HG03039 (cell line): Measurements from ENCODE around the gene SDHB.

ENCODE experiments used
- ATAC-seq: cut with Tn5 transposase; IDR thresholded peaks from one replicate; pipeline ENCODE4 v1.9.1; 2021; ENCODE audit warnings: mild to moderate bottlenecking, moderate library complexity; ENCODE audit not compliant: unreplicated experiment

SDHB gene

GRCh38 chr1:17013491-17014320 is 40.1 kb downstream of the SDHB start:
- ATAC-seq = no peak

GRCh38 chr1:17012775-17013490 is 40.9 kb downstream of the SDHB start:
- no peak for ATAC-seq

- ATAC-seq = peak; percentile 83
These were observed 42.2 kb downstream of the SDHB start, which contains the start of gene ATP13A2 for GRCh38 chr1:17011439-17012307. ATP13A2 (minus strand) TSS chr1:17011928; CDS start chr1:17011738, 190 bp downstream.

- no peak for ATAC-seq
These were observed 42.8 kb downstream of the SDHB start for GRCh38 chr1:17011092-17011438.

GRCh38 chr1:17009706-17010105 is 44.1 kb downstream of the SDHB start:
- ATAC-seq = no peak

- no peak for ATAC-seq
These were observed 45.5 kb downstream of the SDHB start for GRCh38 chr1:17008208-17008855.

GRCh38 chr1:17007121-17007520 is 46.7 kb downstream of the SDHB start:
- no peak for ATAC-seq

GRCh38 chr1:17005365-17005740 is 48.5 kb downstream of the SDHB start:
- ATAC-seq = no peak

- ATAC-seq = no peak
These were observed 49.1 kb downstream of the SDHB start for GRCh38 chr1:17004466-17005364.

- ATAC-seq = no peak
These were observed 51.3 kb downstream of the SDHB start for GRCh38 chr1:17002524-17002902.

GRCh38 chr1:17001760-17002523 is 51.9 kb downstream of the SDHB start:
- ATAC-seq = no peak

- no peak for ATAC-seq
These were observed 54.0 kb downstream of the SDHB start for GRCh38 chr1:16999863-17000262.

- no peak for ATAC-seq
These were observed 55.2 kb downstream of the SDHB start for GRCh38 chr1:16998589-16998988.

GRCh38 chr1:16996845-16997244 is 57.0 kb downstream of the SDHB start:
- ATAC-seq = no peak

GRCh38 chr1:16993521-16994038 is 60.3 kb downstream of the SDHB start:
- no peak for ATAC-seq

GRCh38 chr1:16992675-16993074 is 61.2 kb downstream of the SDHB start:
- ATAC-seq = no peak

- no peak for ATAC-seq
These were observed 61.7 kb downstream of the SDHB start for GRCh38 chr1:16992102-16992501.

- ATAC-seq = no peak
These were observed 62.3 kb downstream of the SDHB start for GRCh38 chr1:16991571-16991970.
